Inferior parietal cortex (tissue), 1 donor: ENCODE measurements around the gene AGPAT1.

ENCODE experiments used
- DNase-seq: peaks from one replicate; pipeline ENCODE4 v3.0.0-alpha.2; 2016; ENCODE audit errors: extremely low spot score

Gene AGPAT1

DNA sequence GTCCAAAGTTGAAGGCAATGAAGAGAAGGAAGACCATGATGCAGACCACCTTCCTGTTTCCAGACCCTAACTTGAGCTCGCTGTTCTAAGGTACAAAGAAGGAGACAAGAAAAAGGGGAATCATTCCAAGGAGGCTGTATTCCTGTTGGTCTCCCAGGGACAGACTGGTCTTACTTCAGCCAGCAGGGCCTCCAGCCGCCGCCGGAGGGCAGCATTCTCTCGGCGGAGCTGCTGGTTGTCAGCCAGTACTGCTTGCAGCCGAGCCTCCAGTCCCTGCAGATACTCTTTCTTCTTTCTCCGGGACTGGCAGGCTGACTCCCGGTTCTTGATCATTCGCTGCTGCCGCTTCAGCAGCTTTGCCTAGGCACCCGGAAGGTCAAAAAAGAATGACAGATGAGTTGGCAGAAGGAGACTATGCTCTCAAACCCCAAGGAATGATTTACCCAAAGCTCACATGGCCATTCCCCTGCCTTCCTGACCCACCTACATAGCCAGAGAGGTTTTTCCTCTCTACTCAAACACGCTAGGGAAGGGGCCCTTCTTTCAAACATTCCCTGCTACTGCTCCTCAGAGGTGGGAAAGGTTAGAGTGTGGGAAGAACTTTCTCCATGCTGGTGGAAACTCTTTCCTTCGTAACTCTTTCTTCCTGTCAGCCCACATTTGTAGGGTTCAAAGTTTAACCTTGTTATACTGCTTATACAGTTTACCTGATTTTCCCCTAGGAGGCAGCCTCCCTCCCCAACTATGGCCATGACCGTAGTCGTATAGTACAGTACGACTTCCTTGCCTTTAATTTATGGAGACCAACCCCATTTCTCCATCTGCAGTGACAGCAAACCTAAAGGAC, 56.9 kb downstream of the AGPAT1 start:
- peak; percentile 85 for DNase-seq
